ENCODE measurements around the gene SEMA6A.

- TF ChIP-seq CTCF (IDR thresholded peaks at IDR 0.05 in 8 of 11, conservative IDR thresholded peaks at IDR 0.05 in 3 of 11) (no peak), POLR2AphosphoS5 (IDR thresholded peaks at IDR 0.05) (no peak)
Measured at GRCh38 chr5:116452774-116453368, 121.8 kb downstream of the SEMA6A start.
